ENCODE results near the gene TCAP.

- TF ChIP-seq CTCF (IDR thresholded peaks at IDR 0.05) (no peak), POLR2A (IDR thresholded peaks at IDR 0.05) (no peak), EP300 (IDR thresholded peaks at IDR 0.05) (no peak), POLR2AphosphoS5 (IDR thresholded peaks at IDR 0.05) (no peak)
Observed at GRCh38 chr17:39653316-39653661, 11.9 kb upstream of the TCAP start.

Data from gastroesophageal sphincter (tissue), 3 donors.